Stomach (tissue), 4 donors: ENCODE results near the gene KCTD5.
"Not testable (repeated sequence)": the region's sequence is repeated elsewhere in the genome, so short reads cannot be mapped to it uniquely, and the experiment has no call there.

Experiments
- EP300 ChIP-seq: sonication (generic); formaldehyde crosslinking; IDR thresholded peaks from one replicate; pipeline ENCODE4 v1.6.1; 2017; ENCODE audit warnings: antibody characterized with exemption
- POLR2A ChIP-seq, 4 donors: fragments of 450-650 bp; IDR thresholded peaks; one replicate each; pipeline ENCODE4 v1.6.1; 2016; ENCODE audit warnings: antibody characterized with exemption in 4 of 4, control low read depth in 2 of 4, mild to moderate bottlenecking in 1 of 4, moderate library complexity in 1 of 4
- POLR2AphosphoS5 ChIP-seq, 3 donors: sonication (generic); formaldehyde crosslinking; IDR thresholded peaks; one replicate each; pipeline ENCODE4 v1.6.1; 2016; ENCODE audit warnings: antibody characterized with exemption in 3 of 3
- TF ChIP-seq, protein P1 (sequence below), 7 experiments: fragments of 450-650 bp in 4 of 7; fragments of 200-600 bp in 3 of 7; sonication (generic) in 3 of 7; IDR thresholded peaks; one replicate each; pipeline ENCODE4 v1.5.1; 2016 to 2019; ENCODE audit warnings: antibody characterized with exemption in 7 of 7, control low read depth in 2 of 7, mild to moderate bottlenecking in 1 of 7

DNA sequence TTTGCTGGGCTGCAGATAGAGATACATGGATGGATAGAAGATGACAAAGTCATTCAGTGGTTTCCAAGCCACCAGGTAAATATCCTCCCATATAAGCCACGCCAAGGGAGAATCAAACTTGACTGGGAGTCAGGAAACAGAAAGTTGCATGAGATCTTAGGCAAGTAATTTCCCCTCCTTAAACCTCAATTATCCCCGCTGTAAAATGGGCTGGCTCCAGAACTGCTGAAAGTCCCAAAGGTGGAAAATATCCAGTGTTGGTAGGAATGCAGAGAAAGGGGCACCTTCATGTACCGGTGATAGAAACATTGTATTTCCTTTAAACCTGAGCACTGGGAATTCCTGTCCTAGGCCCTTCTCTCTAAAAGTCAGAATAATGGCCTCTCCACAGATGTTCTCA, 5.4 kb upstream of the KCTD5 start:
- not testable (repeated sequence) for TF ChIP-seq POLR2AphosphoS5 (IDR thresholded peaks at IDR 0.05); POLR2A (IDR thresholded peaks at IDR 0.05); EP300
- TF ChIP-seq, protein P1, sequence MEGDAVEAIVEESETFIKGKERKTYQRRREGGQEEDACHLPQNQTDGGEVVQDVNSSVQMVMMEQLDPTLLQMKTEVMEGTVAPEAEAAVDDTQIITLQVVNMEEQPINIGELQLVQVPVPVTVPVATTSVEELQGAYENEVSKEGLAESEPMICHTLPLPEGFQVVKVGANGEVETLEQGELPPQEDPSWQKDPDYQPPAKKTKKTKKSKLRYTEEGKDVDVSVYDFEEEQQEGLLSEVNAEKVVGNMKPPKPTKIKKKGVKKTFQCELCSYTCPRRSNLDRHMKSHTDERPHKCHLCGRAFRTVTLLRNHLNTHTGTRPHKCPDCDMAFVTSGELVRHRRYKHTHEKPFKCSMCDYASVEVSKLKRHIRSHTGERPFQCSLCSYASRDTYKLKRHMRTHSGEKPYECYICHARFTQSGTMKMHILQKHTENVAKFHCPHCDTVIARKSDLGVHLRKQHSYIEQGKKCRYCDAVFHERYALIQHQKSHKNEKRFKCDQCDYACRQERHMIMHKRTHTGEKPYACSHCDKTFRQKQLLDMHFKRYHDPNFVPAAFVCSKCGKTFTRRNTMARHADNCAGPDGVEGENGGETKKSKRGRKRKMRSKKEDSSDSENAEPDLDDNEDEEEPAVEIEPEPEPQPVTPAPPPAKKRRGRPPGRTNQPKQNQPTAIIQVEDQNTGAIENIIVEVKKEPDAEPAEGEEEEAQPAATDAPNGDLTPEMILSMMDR (IDR thresholded peaks at IDR 0.05): not testable (repeated sequence)
